Mesothelial cell of epicardium (in vitro differentiated cells): ENCODE measurements around the gene SDK1. TPM values are rescaled to one million over a fixed set of nuclear protein-coding genes. Genes with fewer than 3 reads are reported as not detected.

Source experiments
- DNase-seq, 2 experiments: peaks; one replicate each; pipeline ENCODE4 v3.0.0; 2021; ENCODE audit warnings: low spot score in 2 of 2; ENCODE audit not compliant: unreplicated experiment in 2 of 2
- H3K27ac Mint-ChIP-seq: 2 replicates; pipeline ENCODE4 v1.8.0; 2021; ENCODE audit warnings: mixed read lengths
- H3K27me3 Mint-ChIP-seq: 2 replicates; pipeline ENCODE4 v1.8.0; 2021; ENCODE audit warnings: low read depth, mixed read lengths
- H3K36me3 Mint-ChIP-seq: 2 replicates; pipeline ENCODE4 v1.8.0; 2021; ENCODE audit warnings: mixed read lengths
- H3K4me1 Mint-ChIP-seq: 2 replicates; pipeline ENCODE4 v1.8.0; 2021; ENCODE audit warnings: mixed read lengths
- H3K4me3 Mint-ChIP-seq: 2 replicates; pipeline ENCODE4 v1.8.0; 2021; ENCODE audit warnings: mild to moderate bottlenecking, moderate library complexity, mixed read lengths
- H3K9me3 Mint-ChIP-seq: 2 replicates; pipeline ENCODE4 v1.8.0; 2021; ENCODE audit warnings: mixed read lengths
- CTCF ChIP-seq: fragments of 200-600 bp; sonication (generic); IDR thresholded peaks from one replicate; pipeline ENCODE4 v1.5.0; 2021; ENCODE audit warnings: antibody characterized with exemption; ENCODE audit not compliant: unreplicated experiment
- total RNA-seq: library from RNA; stranded (reverse); gene quantifications from 3 replicates; pipeline ENCODE4 v1.2.1, GENCODE V29; 2021

SDK1 gene
- total RNA-seq, 1 donor from 2014 or later, result 12.8 TPM

GRCh38 chr7:3436112-3436511 is 135.1 kb downstream of the SDK1 start:
- H3K36me3 Mint-ChIP-seq, result no peaks in the 10 kb centered on the region
- no peaks in the 10 kb centered on the region for H3K9me3 Mint-ChIP-seq
- H3K27ac Mint-ChIP-seq, result no peak overlapping the region
- H3K4me1 Mint-ChIP-seq, result peaks cover 16% of the 10 kb centered on the region
- no peaks in the 10 kb centered on the region for H3K27me3 Mint-ChIP-seq
- no peak overlapping the region for H3K4me3 Mint-ChIP-seq
- no peak for DNase-seq
- no peak for TF ChIP-seq CTCF

- no peaks in the 10 kb centered on the region for H3K36me3 Mint-ChIP-seq
- H3K4me1 Mint-ChIP-seq, result peaks cover 9% of the 10 kb centered on the region
- no peak for DNase-seq
- no peak for TF ChIP-seq CTCF
- no peak overlapping the region for H3K4me3 Mint-ChIP-seq
- no peaks in the 10 kb centered on the region for H3K9me3 Mint-ChIP-seq
- no peak overlapping the region for H3K27ac Mint-ChIP-seq
- H3K27me3 Mint-ChIP-seq, result no peaks in the 10 kb centered on the region
Measured at GRCh38 chr7:3436746-3437145, 135.7 kb downstream of the SDK1 start.

- Mint-ChIP-seq H3K27me3 (no peaks in the 10 kb centered on the region), H3K36me3 (no peaks in the 10 kb centered on the region), H3K27ac (no peak overlapping the region), H3K4me1 (peaks cover 8% of the 10 kb centered on the region), H3K4me3 (no peak overlapping the region), H3K9me3 (no peaks in the 10 kb centered on the region)
- no peak for DNase-seq
- TF ChIP-seq CTCF, result no peak
Measured at GRCh38 chr7:3437467-3437866, 136.4 kb downstream of the SDK1 start.

GRCh38 chr7:3438352-3438751 is 137.3 kb downstream of the SDK1 start:
- H3K27me3 Mint-ChIP-seq, result no peaks in the 10 kb centered on the region
- H3K4me3 Mint-ChIP-seq, result no peak overlapping the region
- peaks cover 8% of the 10 kb centered on the region for H3K4me1 Mint-ChIP-seq
- TF ChIP-seq CTCF, result no peak
- H3K9me3 Mint-ChIP-seq, result no peaks in the 10 kb centered on the region
- no peak for DNase-seq
- no peak overlapping the region for H3K27ac Mint-ChIP-seq
- H3K36me3 Mint-ChIP-seq, result no peaks in the 10 kb centered on the region

- no peak overlapping the region for H3K4me3 Mint-ChIP-seq
- H3K36me3 Mint-ChIP-seq, result peaks cover 4% of the 10 kb centered on the region
- H3K27ac Mint-ChIP-seq, result no peak overlapping the region
- TF ChIP-seq CTCF, result no peak
- H3K27me3 Mint-ChIP-seq, result no peaks in the 10 kb centered on the region
- no peak for DNase-seq
- peaks cover 6% of the 10 kb centered on the region for H3K9me3 Mint-ChIP-seq
- H3K4me1 Mint-ChIP-seq, result peaks cover 6% of the 10 kb centered on the region
Measured at GRCh38 chr7:3439333-3440030, 138.4 kb downstream of the SDK1 start.
